Heart left ventricle (tissue), 13 donors: Measurements from ENCODE around the gene CKB.

Source experiments
- CTCF ChIP-seq, 12 donors: fragments of 200-600 bp; sonication (generic) in 4 of 12; IDR thresholded peaks; one replicate each; pipeline versions ENCODE4 v1.5.0 to v1.8.0; 2018 to 2022; ENCODE audit warnings: antibody characterized with exemption in 12 of 12, mild to moderate bottlenecking in 5 of 12
- POLR2A ChIP-seq, 2 donors: fragments of 450-650 bp; IDR thresholded peaks; one replicate each; pipeline ENCODE4 v1.6.1; 2017; ENCODE audit warnings: antibody characterized with exemption in 2 of 2, mild to moderate bottlenecking in 2 of 2, moderate library complexity in 2 of 2
- donor health status: ischemic (EF 13 %, LVEDD 7.1; RV severe dilation, severe dysfunction).
- donor health status: DM: no; HTN: yes; CAD: no.
- donor health status: DM: no; HTN: no; CAD: no.
- donor health status: ischemic (EF 25% LVEDD 6.9; RV normal size, moderate dysfunction).
- donor health status: ischemic (EF 25% LVEDD 5.7; RV mildly dilated, moderate dysfunction).
- donor health status: ischemic (EF 35%, LVEDD 5.7; RV mildly dilated, moderate dysfunction).
- donor health status: nonischemic (EF 11% LVEDD 7.7; RV severe dilation, severe dysfunction).
- donor health status: DM: yes; HTN: yes; CAD: no.
- donor health status: PGD.
- donor health status: ischemic (EF 29% LVEDD 5.4; RV normal size, mild dysfunction).
- donor health status: nonischemic (EF 23%, LVEDD 6.1; RV moderate dilation, normal function).

- peak; percentile 83 to 97 (median 91) for TF ChIP-seq CTCF (IDR thresholded peaks at IDR 0.05)
- no peak for TF ChIP-seq POLR2A (IDR thresholded peaks at IDR 0.05)
These were observed 4.1 kb downstream of the CKB start for GRCh38 chr14:103518422-103519042.
